HL-60 (cell line): Measurements from ENCODE around the gene BANF2.

Experiments used
- DNase-seq, 2 experiments: peaks; one replicate each; pipeline ENCODE4 v3.0.0-alpha.2; 2010 to 2020; ENCODE audit warnings: low read depth in 1 of 2, low spot score in 1 of 2
- H3K27ac ChIP-seq: fragments of 250-450 bp; sonication (Bioruptor Pico); replicated peaks from 2 replicates; pipeline ENCODE4 v1.5.1; 2020; ENCODE audit warnings: mild to moderate bottlenecking, moderate library complexity
- H3K27me3 ChIP-seq: fragments of 250-450 bp; sonication (Bioruptor Pico); 2 replicates; pipeline ENCODE4 v1.5.1; 2021; ENCODE audit warnings: mild to moderate bottlenecking, moderate library complexity; ENCODE audit not compliant: insufficient read depth, poor library complexity, severe bottlenecking
- H3K4me3 ChIP-seq: replicated peaks from 2 replicates; pipeline ENCODE4 v1.5.1; 2011; ENCODE audit warnings: mild to moderate bottlenecking, control low read depth, low read length; ENCODE audit not compliant: insufficient read depth
- GABPA ChIP-seq: IDR thresholded peaks from 2 replicates; pipeline ENCODE4 v1.6.1; 2012; ENCODE audit warnings: low read depth
- POLR2AphosphoS5 ChIP-seq: IDR thresholded peaks from 2 replicates; pipeline ENCODE4 v1.6.1; 2012; ENCODE audit warnings: low read depth
- SPI1 ChIP-seq: IDR thresholded peaks from 2 replicates; pipeline ENCODE4 v1.6.1; 2012; ENCODE audit warnings: low read depth, mild to moderate bottlenecking, borderline replicate concordance
- TF ChIP-seq, protein P1 (sequence below): IDR thresholded peaks from one replicate; pipeline ENCODE4 v1.5.1; 2011; ENCODE audit warnings: low read length, control low read depth, inconsistent platforms; ENCODE audit not compliant: insufficient read depth
- TF ChIP-seq, protein P2 (sequence below): IDR thresholded peaks from 2 replicates; pipeline ENCODE4 v1.6.1; 2012; ENCODE audit warnings: low read depth; ENCODE audit not compliant: insufficient replicate concordance

The BANF2 gene

DNA sequence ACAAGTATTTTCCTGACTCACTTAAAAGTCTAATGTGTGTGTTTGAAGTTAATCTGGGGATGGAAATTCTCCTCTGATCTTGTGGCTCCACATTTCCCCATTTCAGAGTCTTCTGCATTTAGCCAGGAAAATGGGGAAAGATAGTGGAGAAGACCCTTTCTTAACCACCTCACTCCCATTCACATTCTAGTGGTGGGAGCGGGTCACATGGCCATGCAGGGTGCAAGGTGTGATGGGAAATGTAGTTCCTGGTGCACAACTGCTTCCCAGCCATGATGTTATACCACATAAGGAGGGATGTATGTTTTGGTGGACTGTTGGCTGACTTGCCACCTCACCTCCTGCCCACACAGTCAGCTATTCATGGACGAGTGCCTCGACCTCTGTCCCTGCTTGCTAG is 61.8 kb downstream of the BANF2 start:
- Histone ChIP-seq H3K27ac (no peak overlapping the region), H3K27me3 (peaks cover 3% of the 10 kb centered on the region), H3K4me3 (no peak overlapping the region)
- TF ChIP-seq POLR2AphosphoS5 (no peak), SPI1 (no peak), GABPA (no peak)
- TF ChIP-seq, protein P1, sequence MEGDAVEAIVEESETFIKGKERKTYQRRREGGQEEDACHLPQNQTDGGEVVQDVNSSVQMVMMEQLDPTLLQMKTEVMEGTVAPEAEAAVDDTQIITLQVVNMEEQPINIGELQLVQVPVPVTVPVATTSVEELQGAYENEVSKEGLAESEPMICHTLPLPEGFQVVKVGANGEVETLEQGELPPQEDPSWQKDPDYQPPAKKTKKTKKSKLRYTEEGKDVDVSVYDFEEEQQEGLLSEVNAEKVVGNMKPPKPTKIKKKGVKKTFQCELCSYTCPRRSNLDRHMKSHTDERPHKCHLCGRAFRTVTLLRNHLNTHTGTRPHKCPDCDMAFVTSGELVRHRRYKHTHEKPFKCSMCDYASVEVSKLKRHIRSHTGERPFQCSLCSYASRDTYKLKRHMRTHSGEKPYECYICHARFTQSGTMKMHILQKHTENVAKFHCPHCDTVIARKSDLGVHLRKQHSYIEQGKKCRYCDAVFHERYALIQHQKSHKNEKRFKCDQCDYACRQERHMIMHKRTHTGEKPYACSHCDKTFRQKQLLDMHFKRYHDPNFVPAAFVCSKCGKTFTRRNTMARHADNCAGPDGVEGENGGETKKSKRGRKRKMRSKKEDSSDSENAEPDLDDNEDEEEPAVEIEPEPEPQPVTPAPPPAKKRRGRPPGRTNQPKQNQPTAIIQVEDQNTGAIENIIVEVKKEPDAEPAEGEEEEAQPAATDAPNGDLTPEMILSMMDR, result no peak
- TF ChIP-seq, protein P2, sequence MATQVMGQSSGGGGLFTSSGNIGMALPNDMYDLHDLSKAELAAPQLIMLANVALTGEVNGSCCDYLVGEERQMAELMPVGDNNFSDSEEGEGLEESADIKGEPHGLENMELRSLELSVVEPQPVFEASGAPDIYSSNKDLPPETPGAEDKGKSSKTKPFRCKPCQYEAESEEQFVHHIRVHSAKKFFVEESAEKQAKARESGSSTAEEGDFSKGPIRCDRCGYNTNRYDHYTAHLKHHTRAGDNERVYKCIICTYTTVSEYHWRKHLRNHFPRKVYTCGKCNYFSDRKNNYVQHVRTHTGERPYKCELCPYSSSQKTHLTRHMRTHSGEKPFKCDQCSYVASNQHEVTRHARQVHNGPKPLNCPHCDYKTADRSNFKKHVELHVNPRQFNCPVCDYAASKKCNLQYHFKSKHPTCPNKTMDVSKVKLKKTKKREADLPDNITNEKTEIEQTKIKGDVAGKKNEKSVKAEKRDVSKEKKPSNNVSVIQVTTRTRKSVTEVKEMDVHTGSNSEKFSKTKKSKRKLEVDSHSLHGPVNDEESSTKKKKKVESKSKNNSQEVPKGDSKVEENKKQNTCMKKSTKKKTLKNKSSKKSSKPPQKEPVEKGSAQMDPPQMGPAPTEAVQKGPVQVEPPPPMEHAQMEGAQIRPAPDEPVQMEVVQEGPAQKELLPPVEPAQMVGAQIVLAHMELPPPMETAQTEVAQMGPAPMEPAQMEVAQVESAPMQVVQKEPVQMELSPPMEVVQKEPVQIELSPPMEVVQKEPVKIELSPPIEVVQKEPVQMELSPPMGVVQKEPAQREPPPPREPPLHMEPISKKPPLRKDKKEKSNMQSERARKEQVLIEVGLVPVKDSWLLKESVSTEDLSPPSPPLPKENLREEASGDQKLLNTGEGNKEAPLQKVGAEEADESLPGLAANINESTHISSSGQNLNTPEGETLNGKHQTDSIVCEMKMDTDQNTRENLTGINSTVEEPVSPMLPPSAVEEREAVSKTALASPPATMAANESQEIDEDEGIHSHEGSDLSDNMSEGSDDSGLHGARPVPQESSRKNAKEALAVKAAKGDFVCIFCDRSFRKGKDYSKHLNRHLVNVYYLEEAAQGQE, result no peak
- DNase-seq, result no peak

DNA sequence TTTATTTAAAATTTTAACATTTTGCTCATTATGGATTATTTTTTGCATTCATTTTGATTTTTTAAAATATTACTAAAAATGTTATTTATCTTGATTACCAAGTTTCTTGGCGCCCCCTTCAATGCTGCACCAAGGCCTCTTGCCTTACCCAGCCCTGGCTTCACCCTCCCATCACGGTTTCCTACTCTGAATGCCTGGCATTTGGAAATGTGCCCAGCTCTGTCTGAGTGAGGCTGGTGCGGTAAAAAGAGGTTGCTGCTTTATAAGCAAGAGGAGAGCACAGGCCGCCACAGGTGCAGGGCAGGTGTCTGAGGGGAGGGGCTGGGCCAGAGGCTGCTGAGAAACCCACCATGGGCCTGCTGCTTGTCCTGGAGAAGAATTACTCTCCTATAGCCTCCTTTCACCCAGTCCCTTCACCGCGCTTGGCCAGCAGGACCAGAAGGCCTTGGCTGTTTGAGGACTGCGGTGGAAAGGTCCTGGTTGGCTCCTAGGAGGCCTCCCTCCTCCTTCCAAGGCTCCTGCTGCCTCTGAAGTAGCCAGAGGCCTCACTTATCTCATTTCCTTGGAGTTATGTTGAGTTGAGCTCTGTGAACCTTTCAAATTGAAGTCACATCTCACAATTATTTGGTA is 62.6 kb downstream of the BANF2 start:
- H3K4me3 ChIP-seq, result no peak overlapping the region
- TF ChIP-seq, protein P1, result no peak
- no peak for TF ChIP-seq SPI1
- TF ChIP-seq, protein P2, result no peak
- no peak for TF ChIP-seq GABPA
- no peak for TF ChIP-seq POLR2AphosphoS5
- H3K27ac ChIP-seq, result no peak overlapping the region
- H3K27me3 ChIP-seq, result peaks cover 3% of the 10 kb centered on the region
- DNase-seq, result no peak

DNA sequence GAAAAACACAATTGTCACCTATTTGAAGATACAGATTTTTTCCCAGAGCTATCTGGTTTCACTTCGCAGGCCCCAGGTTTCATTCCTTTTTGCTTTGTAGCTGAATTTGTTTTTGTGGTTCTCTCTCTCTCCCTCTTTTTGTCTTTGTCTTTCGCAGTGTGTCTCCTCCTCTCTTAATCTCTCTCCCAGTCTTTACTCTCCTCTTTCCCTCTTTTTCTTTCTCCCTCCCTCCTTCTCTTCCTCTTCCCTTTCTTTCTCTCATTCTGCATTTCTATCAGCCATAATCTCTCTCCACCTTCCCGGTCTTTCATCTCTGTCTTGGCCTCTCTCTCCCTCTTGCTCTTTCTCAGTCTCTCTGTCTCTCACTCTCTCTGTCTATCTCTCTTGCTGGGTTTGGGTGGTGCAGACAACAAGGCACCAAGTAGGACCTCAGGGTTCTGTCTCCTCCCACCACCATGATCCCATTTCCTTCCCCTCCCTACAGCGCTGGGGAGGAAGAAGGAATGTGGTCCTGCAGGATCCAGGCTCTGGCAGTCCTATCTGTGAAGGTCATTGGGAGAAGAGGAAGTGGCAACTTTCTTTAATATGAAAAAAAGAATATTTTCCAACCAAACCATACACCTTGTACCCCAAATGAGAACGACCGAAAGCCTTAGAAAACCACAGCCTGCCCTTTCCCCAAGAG is 63.2 kb downstream of the BANF2 start:
- no peak for DNase-seq
- H3K27me3 ChIP-seq, result peaks cover 3% of the 10 kb centered on the region
- TF ChIP-seq SPI1 (0 out of 2 replicates have a peak, but pooled peaks have one; percentile 12), GABPA (no peak), POLR2AphosphoS5 (no peak)
- TF ChIP-seq, protein P2, result no peak
- no peak overlapping the region for H3K27ac ChIP-seq
- no peak overlapping the region for H3K4me3 ChIP-seq
